ENCODE data around the gene CLCN6.

CLCN6 gene

DNA sequence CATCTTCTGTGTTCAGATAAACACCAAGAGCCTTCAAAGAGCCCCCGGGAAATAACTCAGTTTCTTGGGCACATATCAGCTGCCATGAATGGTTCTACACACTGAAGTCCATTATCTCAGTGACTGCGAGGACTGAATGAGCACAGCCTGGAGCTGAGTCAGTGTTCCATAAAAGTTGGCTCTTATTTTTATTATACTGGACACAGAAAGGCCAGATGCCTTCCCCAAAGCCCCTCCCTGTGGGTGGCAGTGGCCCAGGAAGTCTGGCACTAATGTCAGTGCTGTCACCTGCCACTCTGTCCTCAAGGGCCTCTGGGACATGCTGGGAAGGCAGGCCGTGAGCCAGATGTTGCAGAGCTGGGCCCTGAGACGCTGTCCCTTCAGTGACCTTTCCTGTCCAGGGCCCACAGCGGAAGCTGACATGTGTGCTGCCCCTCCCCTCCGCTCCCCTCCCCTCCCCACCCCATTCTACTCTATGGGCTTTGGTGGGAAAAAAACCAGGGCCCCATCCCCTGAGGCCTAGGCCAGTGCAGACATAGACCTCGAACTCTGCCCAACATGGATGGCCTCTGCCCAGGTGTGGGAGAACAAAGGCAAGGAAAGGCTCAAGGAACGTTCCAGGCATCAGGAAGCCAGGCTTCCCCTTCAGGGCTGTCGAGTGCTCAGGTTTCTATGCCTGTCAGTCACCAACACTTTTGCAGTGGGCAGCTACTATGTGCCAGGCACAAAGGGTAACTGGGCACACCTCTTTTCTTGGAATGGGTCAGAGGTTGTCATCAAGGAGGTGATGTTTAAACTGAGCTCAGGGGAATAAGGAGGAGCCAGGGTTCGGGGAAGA is 75.1 kb downstream of the CLCN6 start:
- DNase-seq = no peak

DNA sequence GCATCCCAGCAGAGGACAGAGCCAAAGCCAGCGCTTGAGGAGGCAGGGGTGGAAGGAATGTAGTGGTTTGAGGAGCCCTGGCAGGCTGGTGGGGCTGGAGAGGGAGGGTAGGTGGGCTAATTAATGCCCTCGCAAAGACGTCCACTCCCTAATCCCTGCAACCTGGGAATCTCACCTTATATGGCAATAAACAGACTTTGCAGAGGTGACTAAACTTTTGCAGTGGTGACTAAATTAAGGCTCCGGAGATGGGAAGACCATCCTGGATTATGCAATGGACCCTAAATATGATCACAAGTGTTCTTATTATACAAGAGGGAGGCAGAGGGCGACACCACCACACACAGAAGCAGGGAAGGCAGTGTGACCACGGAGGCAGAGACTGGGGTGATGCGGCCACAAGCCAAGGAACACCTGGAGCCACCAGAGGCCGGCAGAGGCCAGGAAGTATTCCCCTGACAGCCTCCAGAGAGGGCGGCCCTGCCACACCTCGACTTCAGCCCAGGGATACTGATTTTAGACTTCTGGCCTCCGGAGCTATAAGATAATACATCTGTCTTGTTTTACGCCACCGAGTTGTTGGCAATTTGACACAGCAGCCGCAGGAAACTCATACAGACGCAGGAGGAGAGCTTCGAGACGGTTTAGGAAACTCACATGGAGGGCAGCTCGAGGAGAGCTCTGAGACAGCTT is 75.9 kb downstream of the CLCN6 start:
- no peak for DNase-seq

DNA sequence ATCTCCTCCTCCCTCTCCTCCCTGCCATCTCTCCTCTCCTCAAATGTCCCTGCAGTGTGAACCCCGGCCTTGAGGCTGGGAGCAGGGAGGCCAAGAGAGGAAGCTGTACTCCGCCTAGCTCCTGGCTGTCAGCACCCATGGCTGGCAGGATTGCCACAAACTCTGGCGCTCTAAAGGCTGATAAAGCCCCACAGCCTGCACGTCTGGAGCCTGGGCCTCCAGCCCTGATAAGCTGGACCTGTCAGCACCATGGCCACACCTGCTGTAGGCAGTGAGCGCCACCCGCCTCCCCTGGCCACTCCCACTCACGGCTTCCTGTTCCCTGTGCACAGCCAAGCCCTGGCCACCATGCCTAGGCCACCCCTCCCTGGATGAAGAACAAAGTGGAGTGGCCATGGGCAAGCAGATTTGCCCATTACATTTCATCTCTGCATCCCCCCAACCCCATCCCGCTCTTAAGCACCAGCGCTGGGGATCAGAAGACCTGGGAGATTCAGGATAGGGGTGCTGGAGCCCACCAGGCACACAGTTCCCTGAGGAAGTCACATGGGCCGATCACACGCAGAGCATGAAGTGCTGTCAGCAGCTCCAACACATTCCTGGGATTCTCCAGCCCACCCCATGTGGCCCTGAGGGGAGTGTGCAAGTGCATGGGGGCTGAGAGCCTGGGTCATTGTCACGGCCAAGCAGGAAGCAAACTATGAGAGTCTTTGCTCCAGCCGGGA is 77.0 kb downstream of the CLCN6 start:
- DNase-seq = no peak

DNA sequence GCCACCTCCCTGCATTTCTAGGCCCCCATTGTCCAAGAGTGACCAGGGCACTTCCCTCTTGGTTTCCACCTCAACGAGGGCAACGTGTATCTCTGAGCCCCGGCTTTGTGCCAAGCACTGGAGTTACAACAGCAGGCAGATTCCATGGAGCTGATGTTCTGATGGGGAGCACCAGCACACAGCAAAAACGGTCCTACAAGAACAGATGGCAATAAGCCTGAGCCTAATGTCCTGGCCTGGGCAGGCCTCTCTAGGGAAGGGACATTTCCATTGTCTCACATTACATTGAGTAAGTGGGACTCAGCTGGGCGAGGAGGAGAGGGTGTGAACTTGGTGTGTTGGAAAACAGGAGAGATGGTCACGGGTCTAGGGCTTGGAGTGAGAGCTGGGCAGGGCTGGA is 79.9 kb downstream of the CLCN6 start:
- no peak for DNase-seq

DNA sequence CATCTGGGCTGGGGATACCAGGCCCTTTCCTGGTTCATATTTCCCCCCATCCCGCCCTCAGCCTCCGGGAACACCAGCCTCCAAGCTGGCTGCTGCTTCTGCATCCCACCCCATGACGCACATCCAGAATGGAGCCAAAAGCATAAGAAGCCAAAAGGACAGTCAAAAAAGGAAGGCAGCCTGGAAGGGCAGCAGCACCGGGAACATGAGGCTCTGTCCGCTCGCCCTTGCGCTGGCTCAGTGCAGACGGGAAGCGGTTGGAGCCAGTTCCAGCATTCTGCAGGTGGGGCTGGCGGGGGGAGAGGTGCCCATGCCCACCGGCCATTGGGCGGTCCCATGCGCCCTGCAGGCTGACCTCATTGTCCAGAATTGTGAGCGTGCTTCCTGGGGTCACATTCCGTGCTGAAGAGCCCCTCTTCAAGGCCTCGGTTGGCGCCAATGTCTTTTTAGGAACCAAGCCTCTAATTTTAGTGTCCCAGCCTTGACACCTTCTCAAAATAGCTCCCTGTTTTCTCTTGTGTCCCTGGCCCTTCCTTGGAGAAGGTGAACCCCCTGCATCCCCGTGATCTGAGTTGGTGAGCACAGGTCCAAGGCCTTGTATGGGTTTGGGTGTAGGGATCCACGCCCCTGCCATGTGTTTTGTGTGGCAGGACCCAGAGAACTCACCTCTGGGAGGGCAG is 81.1 kb downstream of the CLCN6 start:
- no peak for DNase-seq

DNA sequence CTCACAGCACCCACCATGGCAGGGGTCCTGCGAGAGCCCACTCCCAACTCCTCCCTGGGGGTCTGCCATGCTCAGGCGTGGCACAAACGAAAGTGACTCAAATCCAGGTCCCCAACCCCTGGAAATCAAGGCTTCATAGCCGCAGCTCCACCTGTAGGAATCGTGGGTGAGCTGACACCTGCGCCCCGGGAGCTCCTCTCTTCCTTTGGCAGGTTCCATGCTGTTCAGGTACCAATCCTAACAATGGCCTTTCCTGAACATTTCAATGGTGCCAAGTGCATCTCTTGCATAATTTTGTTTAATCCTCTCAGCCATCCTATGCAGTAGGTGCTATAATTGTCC is 81.6 kb downstream of the CLCN6 start:
- DNase-seq = no peak

DNA sequence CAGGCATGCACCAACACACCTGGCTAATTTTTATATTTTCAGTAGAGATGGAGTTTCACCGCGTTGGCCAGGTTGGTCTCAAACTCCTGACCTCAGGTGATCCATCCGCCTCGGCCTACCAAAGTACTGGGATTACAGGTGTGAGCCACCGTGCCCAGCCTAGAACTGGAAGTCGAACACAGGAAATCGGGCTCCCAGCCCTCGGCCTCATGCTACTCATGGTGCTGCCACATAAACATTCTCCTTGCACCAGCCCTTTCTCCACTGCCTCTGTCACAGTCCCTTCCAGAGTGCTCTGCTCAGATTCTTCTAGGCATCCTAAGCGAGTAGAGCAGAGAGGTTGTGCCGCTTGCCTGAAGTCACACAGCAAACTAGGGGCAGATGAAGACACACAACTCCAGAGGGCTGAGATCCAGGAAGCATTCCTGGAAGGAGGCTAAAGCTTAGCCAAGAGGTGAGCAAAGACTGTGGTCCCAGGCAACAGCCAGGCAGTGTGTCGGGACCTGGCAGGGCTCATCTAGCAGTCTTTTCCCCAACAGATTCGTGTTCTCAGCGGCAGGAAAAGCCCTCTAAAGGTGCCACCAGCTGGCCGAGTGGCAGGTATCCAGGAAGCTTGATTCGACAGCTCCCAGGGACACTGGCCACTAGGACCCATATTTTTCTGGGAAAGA is 82.3 kb downstream of the CLCN6 start:
- DNase-seq = no peak

DNA sequence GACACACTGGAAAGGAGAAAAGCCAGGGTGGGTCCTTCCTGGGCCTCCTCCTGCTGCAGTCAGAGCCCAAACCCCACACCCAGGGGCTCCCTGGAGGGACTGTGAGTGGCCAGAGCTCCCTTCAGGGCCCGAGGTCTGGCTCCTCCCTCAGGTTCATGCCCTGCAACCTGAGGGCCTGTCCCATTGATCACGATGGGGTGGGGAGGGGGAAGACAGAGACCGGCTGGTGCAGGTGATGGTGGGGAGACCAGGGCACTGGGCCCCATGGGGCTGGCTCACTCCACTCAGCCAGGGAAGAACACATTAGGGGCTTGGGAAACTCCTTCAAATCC is 82.9 kb downstream of the CLCN6 start:
- DNase-seq = no peak

DNA sequence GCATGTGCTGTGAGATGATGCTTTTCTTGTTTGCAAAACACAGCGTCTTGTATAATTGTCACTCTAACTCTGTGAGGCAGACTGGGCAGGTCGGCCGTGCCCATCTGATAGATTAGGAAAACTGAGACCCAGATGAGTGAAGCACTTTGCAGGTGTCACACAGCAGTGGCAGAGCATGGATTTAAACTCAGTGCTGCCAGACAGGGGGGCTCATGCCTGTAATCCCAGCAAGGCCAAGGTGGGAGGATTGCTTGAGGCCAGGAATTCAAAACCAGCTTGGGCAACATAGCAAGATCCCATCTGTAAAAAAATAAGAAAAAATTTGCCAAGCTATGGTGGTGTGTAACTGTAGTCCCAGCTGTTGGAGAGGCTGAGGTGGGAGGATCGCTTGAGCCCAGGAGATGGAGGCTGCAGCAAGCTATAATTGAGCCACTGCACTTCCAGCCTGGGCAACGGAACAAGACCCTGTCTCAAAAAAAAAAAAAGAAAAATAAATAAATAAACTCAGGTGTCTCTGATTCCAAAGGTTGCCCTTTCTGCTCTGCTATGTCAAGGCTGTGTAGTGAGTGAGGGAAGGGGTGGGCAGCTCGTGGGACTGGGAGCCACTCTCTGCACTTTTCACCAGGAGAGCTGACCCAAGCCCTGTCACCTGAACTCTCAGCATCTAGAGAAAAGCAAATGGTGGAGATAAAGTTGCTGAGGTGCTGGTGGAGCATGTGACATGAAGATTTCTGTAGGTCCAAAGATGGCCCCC is 85.6 kb downstream of the CLCN6 start:
- no peak for DNase-seq
